ENCODE data around the gene UST. TPM values are rescaled to one million over a fixed set of nuclear protein-coding genes. Genes with fewer than 3 reads are reported as not detected.

The UST gene
- total RNA-seq, 2 experiments from 2014 or later = 1.4 to 4.1 TPM

DNA sequence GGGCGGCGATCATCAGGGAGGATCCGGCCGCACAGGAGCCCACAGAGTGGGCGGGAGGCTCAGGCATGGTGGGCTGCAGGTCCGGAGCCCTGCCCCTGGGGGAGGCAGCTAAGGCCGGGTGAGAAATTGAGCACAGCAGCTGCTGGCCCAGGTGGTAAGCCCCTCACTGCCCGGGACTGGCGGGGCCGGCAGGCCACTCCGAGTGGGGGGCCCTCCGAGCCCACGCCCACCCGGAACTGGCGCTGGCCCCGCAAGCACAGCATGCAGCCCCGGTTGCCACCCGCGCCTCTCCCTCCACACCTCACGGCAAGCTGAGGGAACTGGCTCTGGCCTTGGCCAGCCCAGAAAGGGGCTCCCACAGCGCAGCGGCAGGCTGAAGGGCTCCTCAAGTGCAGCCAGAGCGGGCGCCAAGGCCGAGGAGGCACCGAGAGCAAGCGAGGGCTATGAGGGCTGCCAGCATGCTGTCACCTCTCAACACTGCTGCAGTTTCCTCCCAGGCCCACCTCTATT lies 48.1 kb upstream of the UST start:
- no peak overlapping the region for H3K4me3 ChIP-seq (ENCODE audit: low read depth, low read length, poor library complexity, severe bottlenecking)
- no peak overlapping the region for H2AFZ ChIP-seq (ENCODE audit: low read length)
- peaks cover 19% of the 10 kb centered on the region for H3K4me1 ChIP-seq (ENCODE audit: insufficient read depth, low read length, poor library complexity, severe bottlenecking)
- TF ChIP-seq, protein P1, sequence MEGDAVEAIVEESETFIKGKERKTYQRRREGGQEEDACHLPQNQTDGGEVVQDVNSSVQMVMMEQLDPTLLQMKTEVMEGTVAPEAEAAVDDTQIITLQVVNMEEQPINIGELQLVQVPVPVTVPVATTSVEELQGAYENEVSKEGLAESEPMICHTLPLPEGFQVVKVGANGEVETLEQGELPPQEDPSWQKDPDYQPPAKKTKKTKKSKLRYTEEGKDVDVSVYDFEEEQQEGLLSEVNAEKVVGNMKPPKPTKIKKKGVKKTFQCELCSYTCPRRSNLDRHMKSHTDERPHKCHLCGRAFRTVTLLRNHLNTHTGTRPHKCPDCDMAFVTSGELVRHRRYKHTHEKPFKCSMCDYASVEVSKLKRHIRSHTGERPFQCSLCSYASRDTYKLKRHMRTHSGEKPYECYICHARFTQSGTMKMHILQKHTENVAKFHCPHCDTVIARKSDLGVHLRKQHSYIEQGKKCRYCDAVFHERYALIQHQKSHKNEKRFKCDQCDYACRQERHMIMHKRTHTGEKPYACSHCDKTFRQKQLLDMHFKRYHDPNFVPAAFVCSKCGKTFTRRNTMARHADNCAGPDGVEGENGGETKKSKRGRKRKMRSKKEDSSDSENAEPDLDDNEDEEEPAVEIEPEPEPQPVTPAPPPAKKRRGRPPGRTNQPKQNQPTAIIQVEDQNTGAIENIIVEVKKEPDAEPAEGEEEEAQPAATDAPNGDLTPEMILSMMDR (conservative IDR thresholded peaks at IDR 0.05; ENCODE audit: low read length) = no peak
- no peak for TF ChIP-seq EZH2phosphoT487 (IDR thresholded peaks at IDR 0.05; ENCODE audit: borderline replicate concordance, low read depth, low read length)
- H3K27ac ChIP-seq (ENCODE audit: low read depth, low read length, poor library complexity, severe bottlenecking) = no peak overlapping the region
- no TSS peak for BruUV-seq (replicated peaks)
- CTCF ChIA-PET (ENCODE audit: unreplicated experiment) = no interaction called here
- POLR2A ChIA-PET = interaction anchor here (0.6 kb wide), 1 partner anchor 121 kb away, joined by 3 read pairs; no protein-coding TSS in a partner anchor
- intact Hi-C loops (cut with micrococcal nuclease; ENCODE audit: unreplicated experiment) = no loop called here
- no peaks in the 10 kb centered on the region for H3K79me2 ChIP-seq (ENCODE audit: insufficient read depth, low read depth, low read length)
- no peak overlapping the region for H3K4me2 ChIP-seq (ENCODE audit: low read length)
- no peaks in the 10 kb centered on the region; the same call in 1 of the 2 replicates for H3K9me3 ChIP-seq (ENCODE audit: low read length)
- H3K36me3 ChIP-seq (ENCODE audit: insufficient read depth, low read length) = no peaks in the 10 kb centered on the region
- no peaks in the 10 kb centered on the region for H4K20me1 ChIP-seq (ENCODE audit: insufficient read depth, low read length)
- H3K9me2 ChIP-seq (ENCODE audit: insufficient read depth, low read length) = no peaks in the 10 kb centered on the region
- no peak for DNase-seq (ENCODE audit: low spot score)

DNA sequence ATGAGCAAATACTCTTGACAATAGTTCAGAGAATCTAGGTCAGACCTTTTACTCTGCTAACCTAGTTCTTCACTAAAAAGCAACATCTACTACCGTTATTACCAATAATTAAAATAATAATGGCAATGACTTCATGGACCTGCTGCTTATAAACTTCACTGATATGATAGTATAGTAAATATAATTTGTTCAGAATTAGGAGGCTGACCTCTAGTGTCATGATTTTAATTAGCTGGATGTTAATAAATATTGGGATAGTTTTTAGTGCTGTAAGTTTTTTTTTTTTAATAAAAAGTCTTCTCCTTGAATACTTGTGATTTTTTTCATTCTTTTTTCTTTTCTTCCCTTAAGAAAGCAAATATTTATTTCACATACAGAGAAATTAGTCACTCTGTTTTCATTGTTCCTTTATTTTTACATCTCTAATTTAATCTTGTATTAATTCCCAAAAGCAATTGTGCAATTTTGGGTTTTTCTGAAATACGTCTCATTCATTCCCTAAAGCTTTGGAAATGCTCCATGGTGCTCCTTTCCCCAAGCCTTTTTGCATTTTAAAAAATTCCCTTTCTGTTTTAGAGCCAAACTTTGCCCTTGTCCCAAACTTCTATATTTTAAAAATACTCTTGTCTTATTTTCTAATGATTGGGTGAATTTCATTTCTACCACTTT lies 46.6 kb upstream of the UST start:
- no peak overlapping the region for H3K27ac ChIP-seq (ENCODE audit: low read depth, low read length, poor library complexity, severe bottlenecking)
- peak overlapping the region; percentile 34 for H3K4me3 ChIP-seq (ENCODE audit: low read depth, low read length, poor library complexity, severe bottlenecking)
- H3K9me2 ChIP-seq (ENCODE audit: insufficient read depth, low read length) = no peaks in the 10 kb centered on the region
- peaks cover 9% of the 10 kb centered on the region for H3K4me1 ChIP-seq (ENCODE audit: insufficient read depth, low read length, poor library complexity, severe bottlenecking)
- H3K36me3 ChIP-seq (ENCODE audit: insufficient read depth, low read length) = no peaks in the 10 kb centered on the region
- no TSS peak for BruUV-seq (replicated peaks)
- ChIA-PET POLR2A (interaction anchor here (0.5 to 1.2 kb wide), 4 partner anchors 45 to 142 kb away, joined by 3 to 4 read pairs (median 4); no protein-coding TSS in a partner anchor), CTCF (ENCODE audit: unreplicated experiment) (interaction anchor here (1.4 kb wide), 1 partner anchor 19 kb away, joined by 3 read pairs; no protein-coding TSS in a partner anchor)
- DNase-seq (ENCODE audit: low spot score) = no peak
- H4K20me1 ChIP-seq (ENCODE audit: insufficient read depth, low read length) = no peaks in the 10 kb centered on the region
- intact Hi-C loops (cut with micrococcal nuclease; ENCODE audit: unreplicated experiment) = loop anchor here (1.0 kb wide), 1 partner anchor 122 kb away; no protein-coding TSS in a partner anchor
- peak overlapping the region; percentile 98 for H2AFZ ChIP-seq (ENCODE audit: low read length)
- H3K79me2 ChIP-seq (ENCODE audit: insufficient read depth, low read depth, low read length) = no peaks in the 10 kb centered on the region
- no peaks in the 10 kb centered on the region; the same call in 1 of the 2 replicates for H3K9me3 ChIP-seq (ENCODE audit: low read length)
- H3K4me2 ChIP-seq (ENCODE audit: low read length) = peak overlapping the region; percentile 55
- TF ChIP-seq EZH2phosphoT487 (IDR thresholded peaks at IDR 0.05; ENCODE audit: borderline replicate concordance, low read depth, low read length) = no peak
- TF ChIP-seq, protein P1 (conservative IDR thresholded peaks at IDR 0.05; ENCODE audit: low read length) = peak; percentile 52; the same call in 1 of the 2 replicates

All from OCI-LY7 (cell line).